KBM-7 (cell line): ENCODE results near the gene SESTD1.
"Not testable (repeated sequence)": the region's sequence is repeated elsewhere in the genome, so short reads cannot be mapped to it uniquely, and the experiment has no call there.

Experiments used
- DNase-seq: peaks from one replicate; pipeline ENCODE4 v3.0.0-alpha.2; 2015
- in situ Hi-C: fragments of 300-500 bp; cut with MboI; formaldehyde crosslinking; loops from 2 replicates; pipeline ENCODE4 v1.14.3; 2020; ENCODE audit warnings: low sequenced_read_pairs, low pct_unique_long_range_greater_than_20kb, mixed read lengths

SESTD1 gene

DNA sequence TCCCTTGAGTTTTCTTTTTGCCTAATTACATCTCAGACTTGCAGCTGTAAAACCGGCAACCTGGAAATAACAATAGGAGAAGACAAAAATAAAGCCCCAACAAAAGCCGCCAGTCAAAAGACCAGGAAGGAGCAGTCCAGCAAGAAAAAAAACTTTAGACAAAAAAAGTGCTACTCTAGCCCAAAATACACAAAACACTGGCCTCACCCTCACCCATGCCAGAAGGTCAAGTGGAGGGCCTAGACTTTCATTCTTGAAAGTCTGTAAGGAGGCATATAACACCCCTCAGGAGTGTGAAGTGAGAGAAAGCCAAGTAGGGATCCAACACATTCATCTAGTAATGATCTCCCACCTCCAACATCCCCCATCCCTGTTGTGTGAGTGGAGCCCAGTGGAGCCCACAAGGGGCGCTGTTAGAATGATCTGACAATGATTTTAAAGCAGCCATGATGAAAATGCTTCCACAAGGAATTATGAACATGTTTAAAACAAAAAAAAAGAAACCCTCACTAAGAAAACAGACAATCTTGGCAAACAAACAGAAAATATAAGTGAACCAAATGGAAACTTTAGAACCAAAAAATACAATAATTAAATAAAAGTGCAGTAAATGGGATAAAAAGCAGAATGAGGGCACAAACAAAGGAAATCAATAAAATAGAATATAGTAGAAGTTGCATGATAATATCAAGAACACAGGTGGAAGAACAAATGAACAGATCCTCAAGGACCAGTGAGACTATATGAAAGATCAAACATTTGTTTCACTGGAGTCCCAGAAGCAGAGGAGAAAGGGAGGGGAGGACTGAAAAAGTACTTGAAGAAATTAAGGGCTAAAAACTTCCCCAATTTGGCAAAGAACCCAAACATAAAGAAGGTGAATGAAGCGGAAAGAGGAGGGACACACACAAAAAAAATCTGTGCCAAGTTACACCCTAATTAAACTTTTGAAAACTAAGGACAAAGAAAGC is 23.9 kb downstream of the SESTD1 start:
- no peak for DNase-seq
- in situ Hi-C loops: no loop called here

DNA sequence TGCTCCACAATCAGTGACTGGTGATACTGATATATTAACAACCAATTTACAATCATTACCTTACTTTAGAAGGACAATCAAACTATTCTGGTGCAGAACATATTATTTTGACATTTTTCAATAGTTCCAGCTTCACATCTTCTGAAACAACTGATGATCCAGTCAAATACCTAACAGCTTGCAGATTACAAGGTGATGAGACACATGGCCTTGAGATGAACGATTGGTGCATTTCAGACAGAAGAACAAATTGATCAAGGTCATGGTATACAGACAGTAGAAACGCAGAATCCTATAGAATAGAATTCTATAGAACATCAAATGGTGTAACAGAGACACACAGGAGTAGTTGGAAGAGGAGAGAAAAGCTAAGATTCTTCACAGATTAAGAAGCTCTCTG is 24.8 kb downstream of the SESTD1 start:
- in situ Hi-C loops: no loop called here
- DNase-seq: no peak

DNA sequence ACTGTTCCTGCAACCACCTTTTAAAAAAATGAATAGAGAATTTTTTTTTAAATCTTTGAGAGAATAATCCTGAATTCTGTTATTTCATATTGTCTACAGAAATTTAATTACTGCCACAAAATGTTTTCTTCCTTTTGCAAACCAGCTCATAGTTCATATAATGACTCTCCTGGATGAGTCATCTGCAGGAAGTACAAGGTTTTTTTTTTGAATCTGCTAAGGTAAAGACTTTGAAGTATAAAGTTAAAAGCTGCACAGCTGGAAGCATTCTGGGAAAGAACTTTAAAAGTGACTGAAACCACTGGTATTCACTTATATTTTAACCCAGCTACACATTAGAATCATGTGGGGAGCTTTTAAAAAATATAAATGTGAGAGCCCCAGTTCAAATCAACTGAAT is 25.4 kb downstream of the SESTD1 start:
- no peak for DNase-seq
- in situ Hi-C loops: no loop called here

DNA sequence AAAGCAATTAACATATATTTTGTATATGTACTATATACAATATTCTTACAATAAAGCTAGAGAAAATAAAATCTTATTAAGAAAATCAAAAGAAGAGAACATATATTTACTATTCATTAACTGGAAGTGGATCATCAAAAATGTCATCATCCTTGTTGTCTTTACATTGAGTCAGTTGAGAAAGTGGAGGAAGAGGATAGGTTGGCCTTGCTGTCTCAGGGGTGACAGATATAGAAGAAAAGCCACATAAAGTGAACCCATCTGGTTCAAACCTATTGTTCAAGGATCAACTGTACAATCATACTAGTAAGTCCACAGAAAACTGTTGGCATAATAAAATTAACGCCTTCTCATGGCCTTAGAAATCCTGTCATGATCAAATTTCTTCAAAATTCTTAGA is 26.6 kb downstream of the SESTD1 start:
- no peak for DNase-seq
- in situ Hi-C loops: no loop called here

DNA sequence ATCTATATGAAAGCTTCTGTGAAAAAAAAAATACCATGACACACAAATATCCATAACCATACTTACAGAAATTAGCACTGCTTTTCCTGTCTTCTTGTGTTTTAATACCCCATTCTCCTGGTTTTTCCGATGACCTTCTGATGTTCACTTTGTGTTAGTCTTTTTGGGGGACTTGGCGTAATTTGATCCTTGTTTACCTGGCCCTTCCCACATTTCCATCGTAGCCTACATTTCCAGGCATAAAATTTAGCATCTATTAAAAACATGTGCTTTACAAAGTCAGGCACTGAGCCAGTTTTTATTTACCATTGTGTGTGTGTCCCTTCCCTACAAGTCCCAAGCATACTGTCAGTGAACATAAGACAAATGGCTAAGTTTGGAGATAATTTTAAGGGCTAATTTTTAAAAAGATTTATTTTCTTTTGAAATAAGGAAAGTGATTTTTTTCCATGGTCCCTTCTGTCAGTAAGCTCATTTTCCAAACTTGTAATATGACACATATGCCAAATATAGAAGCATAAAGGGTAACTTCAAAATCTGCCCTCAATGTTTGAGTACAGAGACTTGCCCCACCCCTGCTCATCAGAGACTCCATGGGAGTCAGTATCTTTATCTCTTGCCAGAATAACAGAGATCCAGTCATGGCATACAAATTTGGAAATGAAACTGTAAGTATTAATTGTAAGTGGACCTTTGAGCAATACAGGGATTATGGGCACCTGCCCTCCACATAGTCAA is 27.3 kb downstream of the SESTD1 start:
- DNase-seq: no peak
- in situ Hi-C loops: no loop called here

DNA sequence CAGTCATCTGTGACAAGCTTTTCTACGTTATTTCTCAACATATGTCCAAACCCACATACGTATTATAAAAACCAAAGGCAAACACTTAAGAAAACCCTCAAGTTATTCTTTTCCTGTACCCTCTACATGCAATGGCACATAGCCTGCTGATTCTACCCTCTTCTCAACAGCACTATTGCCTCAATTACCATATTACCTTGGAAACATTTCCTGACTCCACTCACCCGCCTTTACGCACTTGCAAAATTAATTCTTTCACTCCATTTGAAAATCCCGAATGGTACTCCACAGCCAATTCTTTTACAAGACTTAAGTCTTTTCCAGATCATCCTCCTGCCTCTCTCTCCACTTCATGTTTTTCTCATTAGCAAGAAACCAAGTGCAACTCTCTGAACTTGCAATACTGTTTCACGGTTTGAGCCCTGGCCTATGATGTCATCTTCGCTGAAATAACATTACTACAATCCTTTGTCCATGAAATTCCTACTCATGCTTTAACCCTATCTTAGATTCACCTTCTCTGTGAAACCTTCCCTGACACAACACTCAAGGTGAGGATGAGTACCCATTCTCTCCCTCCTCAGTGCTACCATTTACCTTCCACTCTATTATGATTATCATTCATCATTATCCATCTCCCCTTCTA is 29.0 kb downstream of the SESTD1 start:
- in situ Hi-C loops: no loop called here
- DNase-seq: no peak

DNA sequence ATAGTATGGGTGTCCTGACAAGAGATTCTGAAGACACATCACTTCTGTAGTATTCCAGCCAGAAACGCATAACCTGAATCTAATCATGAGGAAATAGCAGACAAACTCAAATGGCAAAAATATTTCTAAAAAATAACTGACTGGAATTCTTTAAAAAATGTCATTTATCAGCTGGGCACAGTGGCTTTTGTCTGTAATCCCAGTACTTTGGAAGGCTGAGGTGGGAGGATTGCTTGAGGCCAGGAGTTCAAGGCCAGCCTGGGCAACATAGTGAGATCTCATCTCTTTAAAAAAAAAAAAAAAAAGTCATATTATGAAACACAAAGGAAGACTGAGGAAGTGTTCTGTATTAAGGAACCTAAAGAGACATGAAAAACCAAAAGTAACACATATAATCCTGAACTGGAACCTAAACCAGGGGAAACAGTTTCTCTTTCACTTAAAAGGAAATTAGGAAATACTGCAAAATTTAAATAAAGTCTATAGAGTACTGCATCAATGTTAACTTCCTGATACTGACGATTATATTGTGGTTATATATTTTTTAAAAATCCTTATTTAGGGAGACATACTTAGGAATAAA is 29.9 kb downstream of the SESTD1 start:
- no peak for DNase-seq
- in situ Hi-C loops: no loop called here

DNA sequence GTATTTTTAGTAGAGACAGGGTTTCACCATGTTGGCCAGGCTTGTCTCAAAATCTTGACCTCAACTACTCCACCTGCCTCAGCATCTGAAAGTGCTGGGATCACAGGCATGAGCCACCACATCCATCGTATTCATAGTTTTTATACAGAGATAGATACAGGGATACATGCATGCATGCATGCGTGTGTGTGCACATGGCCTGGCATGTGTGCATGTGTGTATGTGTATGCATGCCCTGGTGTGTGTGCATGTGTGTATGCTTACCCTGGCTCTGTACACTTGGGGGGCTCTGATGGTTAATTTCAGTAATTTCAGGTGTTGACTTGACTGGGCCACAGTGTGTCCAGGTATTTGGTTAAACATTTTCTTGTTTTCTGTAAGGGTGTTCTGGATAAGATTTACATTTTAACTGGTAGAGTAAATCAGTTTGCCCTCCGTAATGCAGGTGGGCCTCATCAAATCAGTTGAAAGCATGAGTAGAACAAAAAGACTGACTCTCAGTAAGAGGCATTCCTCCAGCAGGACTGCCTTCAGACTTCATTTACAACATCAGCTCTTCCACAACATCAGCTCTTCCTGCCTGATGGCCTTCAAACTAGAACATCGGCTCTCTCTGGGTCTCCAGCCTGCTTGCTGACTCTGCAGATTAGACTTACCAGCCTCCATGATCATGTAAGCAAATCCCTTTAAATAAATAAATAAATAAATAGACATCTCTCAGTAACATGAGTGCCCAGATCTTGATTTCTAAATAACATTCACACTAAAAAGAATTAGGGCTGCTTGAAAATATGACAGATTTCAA is 30.8 kb downstream of the SESTD1 start:
- in situ Hi-C loops: no loop called here
- no peak for DNase-seq

DNA sequence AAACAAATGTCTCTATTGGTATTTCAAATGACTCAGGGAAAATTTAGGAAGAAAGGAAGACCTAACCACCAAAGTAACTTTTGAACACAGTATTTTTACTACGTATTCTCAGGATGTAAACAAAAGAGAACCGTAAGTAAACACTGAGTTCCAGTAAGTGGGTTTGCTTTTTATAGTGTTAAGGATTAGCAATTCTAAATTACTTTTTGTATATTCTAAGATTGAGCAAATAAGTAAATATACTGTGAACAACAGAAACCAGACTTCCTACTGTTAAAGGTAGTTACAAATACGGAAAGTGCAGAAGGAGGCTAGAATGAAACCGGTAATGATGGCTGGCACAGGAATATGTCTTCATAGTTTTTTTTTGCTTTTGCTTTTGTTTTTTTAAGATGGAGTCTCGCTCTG is 31.5 kb downstream of the SESTD1 start:
- in situ Hi-C loops: no loop called here
- no peak for DNase-seq

DNA sequence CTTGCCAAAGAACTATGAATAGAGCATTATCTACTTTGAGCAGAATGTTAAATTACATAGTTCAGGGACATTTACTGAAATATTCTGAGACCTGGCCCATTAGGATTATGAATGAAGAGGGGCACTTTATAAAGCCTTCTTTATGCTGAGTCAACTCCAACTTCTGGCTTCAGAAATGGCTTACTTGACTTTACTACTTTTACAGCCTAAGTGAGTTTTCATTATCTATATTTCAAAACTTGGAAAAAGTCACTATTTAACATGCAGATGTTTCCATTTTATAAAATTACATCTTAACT is 37.7 kb downstream of the SESTD1 start:
- DNase-seq: no peak
- in situ Hi-C loops: no loop called here

DNA sequence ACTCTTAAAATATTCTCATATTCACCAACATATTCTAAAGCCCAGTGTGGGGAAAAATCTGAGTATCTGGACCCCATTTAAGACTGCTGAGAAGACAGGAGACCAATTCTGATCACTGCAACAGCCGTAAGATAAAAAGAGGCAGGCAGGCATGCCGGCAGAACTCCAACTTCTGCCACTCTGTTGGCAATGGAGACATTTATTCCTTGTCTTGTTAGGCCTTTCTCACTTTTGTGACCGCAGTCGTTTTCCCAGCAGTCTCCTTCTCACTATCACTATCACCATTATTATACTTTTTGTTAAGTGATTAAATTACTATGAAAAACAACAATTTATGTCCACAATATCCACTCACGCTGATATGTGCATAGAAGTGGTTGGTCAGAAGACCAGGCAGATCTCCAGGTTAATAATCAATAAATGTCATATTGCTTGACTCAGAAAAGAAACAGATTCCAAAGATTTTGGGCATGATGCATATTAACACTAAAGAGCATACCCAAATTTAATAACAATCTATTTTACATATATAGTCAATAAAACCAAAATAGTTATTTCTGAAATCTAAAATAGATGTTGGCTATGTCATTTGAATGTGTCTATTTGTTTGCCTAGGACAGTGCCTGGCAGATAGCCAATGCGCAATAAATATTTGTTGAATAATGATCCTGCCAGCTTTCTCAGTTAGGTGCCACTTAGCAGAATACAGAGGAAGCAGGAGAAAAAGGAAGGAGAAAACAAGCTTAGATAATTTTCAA is 38.2 kb downstream of the SESTD1 start:
- DNase-seq: no peak
- in situ Hi-C loops: no loop called here

DNA sequence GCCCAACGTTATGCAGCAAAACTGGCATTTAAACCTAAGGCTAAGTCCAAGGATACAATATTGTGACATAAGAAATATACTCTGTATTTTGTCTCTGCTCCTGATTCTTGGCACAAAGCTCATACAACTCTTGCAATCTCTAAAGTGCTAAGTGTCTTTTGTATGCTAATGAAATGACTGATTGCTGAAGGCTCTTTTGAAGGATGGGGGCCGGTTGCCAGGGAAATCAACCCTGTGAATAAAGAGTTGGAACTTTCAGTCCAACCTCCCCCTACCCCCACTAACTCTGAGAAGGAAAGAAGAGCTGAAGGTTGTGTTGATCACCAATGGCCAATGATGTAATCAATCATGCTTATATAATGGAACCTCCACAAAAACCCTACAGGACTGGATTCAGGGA is 40.3 kb downstream of the SESTD1 start:
- DNase-seq: no peak
- in situ Hi-C loops: no loop called here

DNA sequence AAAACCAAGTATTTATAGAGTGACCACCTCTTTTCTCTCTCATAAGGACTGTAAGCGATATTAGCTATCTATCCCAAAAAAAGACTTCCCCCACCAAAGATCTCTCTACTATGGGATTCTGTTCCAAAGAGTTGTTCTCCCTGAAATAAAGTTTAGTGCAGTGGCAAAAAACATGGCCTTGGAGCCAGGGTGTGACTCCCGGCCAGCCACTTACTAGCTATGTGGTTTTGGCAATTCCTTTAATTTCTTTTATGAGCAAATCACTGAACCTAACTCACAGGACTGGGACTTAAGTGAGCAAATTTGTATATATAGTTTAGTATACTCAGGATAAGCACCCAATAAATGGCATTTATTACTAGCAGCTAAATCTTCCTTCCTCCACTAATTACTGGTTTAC is 42.6 kb downstream of the SESTD1 start:
- DNase-seq: no peak
- in situ Hi-C loops: no loop called here

DNA sequence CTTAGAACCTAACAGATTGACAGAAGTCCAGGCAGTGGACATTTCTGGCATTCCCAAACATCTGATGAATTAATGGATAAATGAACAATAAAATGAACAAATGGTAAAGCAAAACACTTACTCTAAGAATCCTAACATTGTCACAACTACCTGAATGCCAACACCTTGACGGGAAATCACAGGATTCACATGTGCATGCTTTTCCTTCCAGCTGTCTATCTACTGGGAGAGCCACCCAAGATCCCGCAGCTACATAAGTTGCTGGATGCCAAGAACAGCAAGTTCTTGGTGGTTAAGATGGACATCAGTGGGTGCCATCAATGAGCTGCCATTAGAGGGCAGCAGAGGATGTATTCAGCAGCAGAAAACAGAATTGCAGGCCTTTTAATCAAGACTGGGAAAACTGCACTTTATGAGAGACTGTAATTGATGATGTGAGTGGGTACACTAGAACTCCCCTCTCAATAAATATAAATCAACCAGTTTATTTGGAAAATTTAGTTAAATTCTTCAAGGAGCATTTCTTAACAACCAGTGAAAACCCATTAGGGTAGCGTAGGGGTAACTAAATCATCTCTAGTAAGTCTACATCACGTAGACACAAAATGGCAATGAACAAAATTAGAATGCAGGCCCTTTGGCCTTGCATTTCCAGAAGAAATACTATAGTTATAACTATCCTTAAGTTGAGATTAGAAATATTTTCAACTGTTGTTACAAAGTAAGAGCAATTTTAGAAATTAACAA is 45.6 kb downstream of the SESTD1 start:
- in situ Hi-C loops: no loop called here
- DNase-seq: peak; percentile 85

DNA sequence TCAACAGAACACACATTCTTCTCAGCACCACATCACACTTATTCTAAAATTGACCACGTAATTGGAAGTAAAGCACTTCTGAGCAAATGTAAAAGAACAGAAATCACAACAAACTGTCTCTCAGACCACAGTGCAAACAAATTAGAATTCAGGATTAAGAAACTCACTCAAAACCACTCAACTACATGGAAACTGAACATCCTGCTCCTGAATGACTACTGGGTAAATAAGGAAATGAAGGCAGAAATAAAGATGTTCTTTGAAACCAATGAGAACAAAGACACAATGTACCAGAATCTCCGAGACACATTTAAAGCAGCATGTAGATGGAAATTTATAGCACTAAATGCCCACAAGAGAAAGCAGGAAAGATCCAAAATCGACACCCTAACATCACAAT is 50.0 kb downstream of the SESTD1 start:
- in situ Hi-C loops, DNase-seq: not testable (repeated sequence)

DNA sequence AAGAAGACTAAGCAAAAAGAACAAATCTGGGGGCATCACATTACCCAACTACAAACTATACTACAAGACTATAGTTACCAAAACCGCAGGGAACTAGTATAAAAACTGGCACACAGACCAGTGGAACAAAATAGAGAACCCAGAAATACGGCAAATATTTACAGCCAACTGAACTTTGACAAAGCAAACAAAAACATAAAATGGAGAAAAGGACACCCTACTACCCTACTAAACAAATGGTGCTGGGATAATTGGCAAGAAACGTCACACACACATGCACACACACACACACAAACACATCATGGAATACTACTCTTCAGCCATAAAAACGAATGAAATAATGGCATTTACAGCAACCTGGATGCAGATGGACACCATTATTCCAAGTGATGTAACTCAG is 53.3 kb downstream of the SESTD1 start:
- DNase-seq: no peak
- in situ Hi-C loops: no loop called here

DNA sequence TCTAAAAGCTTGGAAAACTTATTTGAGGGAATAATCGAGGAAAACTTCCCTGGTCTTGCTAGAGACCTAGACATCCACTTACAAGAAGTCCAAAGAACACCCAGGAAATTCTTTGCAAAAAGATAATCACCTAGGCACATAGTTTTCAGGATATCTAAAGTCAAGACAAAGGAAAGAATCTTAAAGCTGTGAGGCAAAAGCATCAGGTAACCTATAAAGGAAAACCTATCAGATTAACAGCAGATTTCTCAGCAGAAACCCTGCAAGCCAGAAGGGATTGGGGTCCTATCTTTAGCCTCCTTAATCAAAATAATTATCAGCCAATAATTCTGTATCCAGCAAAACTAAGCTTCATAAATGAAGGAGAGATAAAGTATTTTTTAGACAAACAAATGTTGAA is 56.4 kb downstream of the SESTD1 start:
- DNase-seq, in situ Hi-C loops: not testable (repeated sequence)

DNA sequence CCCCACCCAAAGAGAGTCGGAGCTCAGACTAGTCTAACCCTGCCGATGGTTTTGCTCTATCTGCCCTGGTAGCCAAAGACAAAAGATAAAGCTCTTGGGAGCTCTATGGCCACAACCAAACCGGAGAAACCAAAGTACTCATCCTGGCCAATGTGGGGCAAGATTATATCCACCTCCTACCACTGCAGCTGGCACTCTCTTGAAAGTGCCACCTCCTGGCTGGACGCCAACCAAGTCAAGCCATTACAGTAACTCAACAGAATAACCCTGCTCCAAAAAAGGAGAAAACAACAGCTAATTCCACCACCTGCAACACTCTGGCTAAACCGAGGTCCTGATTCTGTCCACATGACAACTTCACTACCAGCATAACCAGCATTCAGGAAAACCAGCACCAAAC is 57.6 kb downstream of the SESTD1 start:
- DNase-seq: no peak
- in situ Hi-C loops: no loop called here
